MM.1S (cell line): ENCODE data around the gene ARID5A.
A peak's percentile ranks its signal among the peaks of the same experiment; 100 is the strongest.

Experiments
- DNase-seq: peaks from one replicate; pipeline ENCODE4 v3.0.0-alpha.2; 2015
- H2AFZ ChIP-seq: fragments of 300-600 bp; sonication (generic); 2 replicates; pipeline ENCODE4 v1.6.0; 2016; ENCODE audit warnings: antibody characterized with exemption, low read length
- H3F3A ChIP-seq: fragments of 300-600 bp; sonication (generic); 2 replicates; pipeline ENCODE4 v1.6.1; 2016; ENCODE audit warnings: mild to moderate bottlenecking, antibody characterized with exemption, low read length, moderate library complexity, mixed read lengths; ENCODE audit not compliant: insufficient read depth
- H3K27ac ChIP-seq: fragments of 300-600 bp; sonication (generic); 2 replicates; pipeline ENCODE4 v1.5.1; 2016; ENCODE audit warnings: mild to moderate bottlenecking, low read length
- H3K27me3 ChIP-seq: fragments of 300-600 bp; sonication (generic); replicated peaks from 2 replicates; pipeline ENCODE4 v1.6.0; 2016; ENCODE audit warnings: low read length; ENCODE audit not compliant: insufficient read depth
- H3K36me3 ChIP-seq: fragments of 300-600 bp; sonication (generic); replicated peaks from 2 replicates; pipeline ENCODE4 v1.6.1; 2016; ENCODE audit warnings: mild to moderate bottlenecking, low read length, mixed read lengths; ENCODE audit not compliant: insufficient read depth
- H3K4me1 ChIP-seq: fragments of 300-600 bp; sonication (generic); 2 replicates; pipeline ENCODE4 v1.6.1; 2016; ENCODE audit warnings: low read length, mixed read lengths
- H3K4me2 ChIP-seq: fragments of 300-600 bp; sonication (generic); 2 replicates; pipeline ENCODE4 v1.6.0; 2016; ENCODE audit warnings: low read depth, low read length
- H3K4me3 ChIP-seq: fragments of 300-600 bp; sonication (generic); 2 replicates; pipeline ENCODE4 v1.5.1; 2016; ENCODE audit warnings: low read length, mixed read lengths
- H3K79me2 ChIP-seq: fragments of 300-600 bp; sonication (generic); 2 replicates; pipeline ENCODE4 v1.6.1; 2016; ENCODE audit warnings: mixed run types, low read length, mixed read lengths
- H3K9ac ChIP-seq: fragments of 300-600 bp; sonication (generic); 2 replicates; pipeline ENCODE4 v1.6.1; 2016; ENCODE audit warnings: low read length, mixed read lengths
- H3K9me2 ChIP-seq: fragments of 300-600 bp; sonication (generic); replicated peaks from 2 replicates; pipeline ENCODE4 v1.6.1; 2016; ENCODE audit warnings: mild to moderate bottlenecking, low read length, mixed read lengths; ENCODE audit not compliant: insufficient read depth
- H3K9me3 ChIP-seq: fragments of 300-600 bp; sonication (generic); replicated peaks from 2 replicates; pipeline ENCODE4 v1.6.1; 2016; ENCODE audit warnings: mild to moderate bottlenecking, low read length, mixed read lengths; ENCODE audit not compliant: insufficient read depth
- H4K20me1 ChIP-seq: fragments of 300-600 bp; sonication (generic); 2 replicates; pipeline ENCODE4 v1.6.1; 2016; ENCODE audit warnings: mild to moderate bottlenecking, low read length, moderate library complexity, mixed read lengths; ENCODE audit not compliant: insufficient read depth
- CTCF ChIP-seq: fragments of 300-600 bp; sonication (generic); IDR thresholded peaks from 2 replicates; pipeline ENCODE4 v1.5.1; 2016; ENCODE audit warnings: antibody characterized with exemption, low read length, mixed read lengths
- EZH2 ChIP-seq: fragments of 300-600 bp; sonication (generic); optimal IDR thresholded peaks from 2 replicates; pipeline ENCODE3; 2017; ENCODE audit warnings: low read depth, mild to moderate bottlenecking, antibody characterized with exemption, low read length, mixed read lengths
- EZH2phosphoT487 ChIP-seq: fragments of 300-600 bp; sonication (generic); IDR thresholded peaks from 2 replicates; pipeline ENCODE4 v1.6.1; 2018; ENCODE audit warnings: antibody characterized with exemption, low read length

Gene ARID5A

DNA sequence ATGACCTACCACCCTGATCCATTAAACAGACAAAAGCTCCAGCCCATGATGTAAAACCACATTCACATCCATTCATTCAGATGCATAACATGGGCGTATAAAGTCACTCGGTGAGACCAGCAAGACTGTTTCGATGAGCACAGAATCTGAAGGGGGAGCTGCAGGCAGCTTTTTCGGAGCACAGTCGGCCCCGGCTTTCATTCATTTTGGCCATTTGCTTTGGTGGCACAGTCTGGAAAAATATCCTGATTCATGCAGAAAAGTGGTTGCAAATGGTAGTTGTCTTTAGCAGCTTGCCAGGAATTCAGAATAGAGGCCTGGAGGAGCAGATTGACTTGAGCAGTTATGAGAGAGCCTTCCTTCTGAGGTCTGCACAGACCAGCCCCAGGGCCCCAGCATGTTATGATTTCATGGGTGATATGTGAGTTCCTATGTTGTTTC, 11.2 kb downstream of the ARID5A start:
- Histone ChIP-seq H3K4me3 (no peak overlapping the region), H3K9ac (no peak overlapping the region), H4K20me1 (peaks cover 87% of the 10 kb centered on the region), H3K27me3 (no peaks in the 10 kb centered on the region), H3K4me2 (no peak overlapping the region), H3F3A (peaks cover 94% of the 10 kb centered on the region), H3K4me1 (peaks cover 53% of the 10 kb centered on the region), H2AFZ (no peak overlapping the region), H3K79me2 (peaks cover 78% of the 10 kb centered on the region), H3K9me2 (no peaks in the 10 kb centered on the region), H3K27ac (peak overlapping the region; percentile 81; the same call in 1 of the 2 replicates), H3K36me3 (peaks cover 32% of the 10 kb centered on the region), H3K9me3 (no peaks in the 10 kb centered on the region)
- TF ChIP-seq CTCF: no peak
- TF ChIP-seq EZH2: no peak
- no peak for TF ChIP-seq EZH2phosphoT487
- DNase-seq: no peak

- Histone ChIP-seq H3K27ac (peak overlapping the region; percentile 28; the same call in 1 of the 2 replicates), H3F3A (peaks cover 94% of the 10 kb centered on the region), H3K27me3 (no peaks in the 10 kb centered on the region), H4K20me1 (peaks cover 83% of the 10 kb centered on the region), H3K9me3 (no peaks in the 10 kb centered on the region), H3K4me3 (no peak overlapping the region), H3K4me2 (no peak overlapping the region), H3K9ac (no peak overlapping the region), H3K4me1 (peaks cover 46% of the 10 kb centered on the region), H3K79me2 (peaks cover 67% of the 10 kb centered on the region), H3K36me3 (peaks cover 32% of the 10 kb centered on the region), H2AFZ (no peak overlapping the region), H3K9me2 (no peaks in the 10 kb centered on the region)
- TF ChIP-seq CTCF (no peak), EZH2 (no peak), EZH2phosphoT487 (no peak)
- no peak for DNase-seq
These were observed 12.3 kb downstream of the ARID5A start for GRCh38 chr2:96548558-96549465.

- Histone ChIP-seq H3F3A (peaks cover 92% of the 10 kb centered on the region), H3K4me2 (no peak overlapping the region), H2AFZ (no peak overlapping the region), H3K9me3 (no peaks in the 10 kb centered on the region), H3K9ac (no peak overlapping the region), H3K36me3 (peaks cover 32% of the 10 kb centered on the region), H3K27ac (peak overlapping the region; percentile 28; the same call in 1 of the 2 replicates), H3K4me3 (no peak overlapping the region), H3K4me1 (peaks cover 40% of the 10 kb centered on the region), H3K9me2 (no peaks in the 10 kb centered on the region), H3K27me3 (no peaks in the 10 kb centered on the region), H3K79me2 (peaks cover 61% of the 10 kb centered on the region), H4K20me1 (peaks cover 77% of the 10 kb centered on the region)
- no peak for TF ChIP-seq EZH2
- DNase-seq: no peak
These were observed 12.9 kb downstream of the ARID5A start for GRCh38 chr2:96549466-96549785.
